Measurements from ENCODE around the gene CAMK2G.
A peak's percentile ranks its signal among the peaks of the same experiment; 100 is the strongest.

CAMK2G gene

GRCh38 chr10:73855413-73855812, 18.9 kb downstream of the CAMK2G start:
- H3K4me3 ChIP-seq (ENCODE audit: low read length) = no peak overlapping the region
- no peak for DNase-seq (ENCODE audit: low read depth)
- TF ChIP-seq, protein P1, sequence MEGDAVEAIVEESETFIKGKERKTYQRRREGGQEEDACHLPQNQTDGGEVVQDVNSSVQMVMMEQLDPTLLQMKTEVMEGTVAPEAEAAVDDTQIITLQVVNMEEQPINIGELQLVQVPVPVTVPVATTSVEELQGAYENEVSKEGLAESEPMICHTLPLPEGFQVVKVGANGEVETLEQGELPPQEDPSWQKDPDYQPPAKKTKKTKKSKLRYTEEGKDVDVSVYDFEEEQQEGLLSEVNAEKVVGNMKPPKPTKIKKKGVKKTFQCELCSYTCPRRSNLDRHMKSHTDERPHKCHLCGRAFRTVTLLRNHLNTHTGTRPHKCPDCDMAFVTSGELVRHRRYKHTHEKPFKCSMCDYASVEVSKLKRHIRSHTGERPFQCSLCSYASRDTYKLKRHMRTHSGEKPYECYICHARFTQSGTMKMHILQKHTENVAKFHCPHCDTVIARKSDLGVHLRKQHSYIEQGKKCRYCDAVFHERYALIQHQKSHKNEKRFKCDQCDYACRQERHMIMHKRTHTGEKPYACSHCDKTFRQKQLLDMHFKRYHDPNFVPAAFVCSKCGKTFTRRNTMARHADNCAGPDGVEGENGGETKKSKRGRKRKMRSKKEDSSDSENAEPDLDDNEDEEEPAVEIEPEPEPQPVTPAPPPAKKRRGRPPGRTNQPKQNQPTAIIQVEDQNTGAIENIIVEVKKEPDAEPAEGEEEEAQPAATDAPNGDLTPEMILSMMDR (conservative IDR thresholded peaks at IDR 0.05; ENCODE audit: low read depth, low read length) = no peak

- TF ChIP-seq, protein P1 (conservative IDR thresholded peaks at IDR 0.05; ENCODE audit: low read depth, low read length) = no peak
- DNase-seq (ENCODE audit: low read depth) = no peak
These were observed 20.0 kb downstream of the CAMK2G start for GRCh38 chr10:73854310-73854709.

GRCh38 chr10:73853196-73853595, 21.2 kb downstream of the CAMK2G start:
- TF ChIP-seq, protein P1 (conservative IDR thresholded peaks at IDR 0.05; ENCODE audit: low read depth, low read length) = no peak
- DNase-seq (ENCODE audit: low read depth) = no peak
- no peak overlapping the region for H3K4me3 ChIP-seq (ENCODE audit: low read length)

More at GRCh38 chr10:73854310-73854709, 20.0 kb downstream of the CAMK2G start:
- no peak overlapping the region for H3K4me3 ChIP-seq (ENCODE audit: low read length)

- no peak overlapping the region for H3K4me3 ChIP-seq (ENCODE audit: low read length)
- TF ChIP-seq, protein P1 (conservative IDR thresholded peaks at IDR 0.05; ENCODE audit: low read depth, low read length) = no peak
- DNase-seq (ENCODE audit: low read depth) = no peak
These were observed 23.4 kb downstream of the CAMK2G start for GRCh38 chr10:73850863-73851461.

GRCh38 chr10:73850211-73850610, 24.1 kb downstream of the CAMK2G start:
- H3K4me3 ChIP-seq (ENCODE audit: low read length) = no peak overlapping the region
- TF ChIP-seq, protein P1 (conservative IDR thresholded peaks at IDR 0.05; ENCODE audit: low read depth, low read length) = no peak
- DNase-seq (ENCODE audit: low read depth) = no peak

- TF ChIP-seq, protein P1 (conservative IDR thresholded peaks at IDR 0.05; ENCODE audit: low read depth, low read length) = peak; percentile 99
- DNase-seq (ENCODE audit: low read depth) = no peak
- no peak overlapping the region for H3K4me3 ChIP-seq (ENCODE audit: low read length)
These were observed 25.4 kb downstream of the CAMK2G start for GRCh38 chr10:73848821-73849489.

- DNase-seq (ENCODE audit: low read depth) = no peak
- no peak overlapping the region for H3K4me3 ChIP-seq (ENCODE audit: low read length)
- TF ChIP-seq, protein P1 (conservative IDR thresholded peaks at IDR 0.05; ENCODE audit: low read depth, low read length) = no peak
These were observed 27.3 kb downstream of the CAMK2G start for GRCh38 chr10:73847031-73847430.
